Nephron (organoid): Measurements from ENCODE around the gene ESR2.

ENCODE experiments used
- H3K27ac Mint-ChIP-seq, 3 experiments: 2 replicates each; pipeline ENCODE4 v1.8.0; 2020; ENCODE audit warnings: mixed read lengths in 3 of 3, mild to moderate bottlenecking in 2 of 3, moderate library complexity in 1 of 3
- H3K27me3 Mint-ChIP-seq: 2 replicates; pipeline ENCODE4 v1.8.0; 2021; ENCODE audit warnings: low read depth, mild to moderate bottlenecking, moderate library complexity, mixed read lengths
- H3K36me3 Mint-ChIP-seq: 2 replicates; pipeline ENCODE4 v1.8.0; 2020; ENCODE audit warnings: low read depth, mixed read lengths
- H3K4me1 Mint-ChIP-seq: 2 replicates; pipeline ENCODE4 v1.8.0; 2020; ENCODE audit warnings: mixed read lengths
- H3K4me3 Mint-ChIP-seq, 3 experiments: 2 replicates each; pipeline ENCODE4 v1.8.0; 2020; ENCODE audit warnings: mild to moderate bottlenecking in 3 of 3, mixed read lengths in 3 of 3, moderate library complexity in 2 of 3
- H3K9me3 Mint-ChIP-seq: 2 replicates; pipeline ENCODE4 v1.8.0; 2020; ENCODE audit warnings: mixed read lengths
- CTCF ChIP-seq, 3 experiments: fragments of 200-600 bp; sonication (generic); IDR thresholded peaks; one replicate each; pipeline ENCODE4 v1.5.0; 2021; ENCODE audit warnings: antibody characterized with exemption in 3 of 3; ENCODE audit not compliant: unreplicated experiment in 3 of 3

Gene ESR2

GRCh38 chr14:64035143-64035542, 259.0 kb downstream of the ESR2 start:
- H3K4me1 Mint-ChIP-seq = no peaks in the 10 kb centered on the region
- no peak for TF ChIP-seq CTCF (IDR thresholded peaks at IDR 0.05; ENCODE audit: unreplicated experiment in 3 of 3)
- peaks cover 51% of the 10 kb centered on the region for H3K36me3 Mint-ChIP-seq
- no peak overlapping the region for H3K27ac Mint-ChIP-seq
- H3K27me3 Mint-ChIP-seq = no peaks in the 10 kb centered on the region
- H3K9me3 Mint-ChIP-seq = peaks cover 4% of the 10 kb centered on the region
- no peak overlapping the region for H3K4me3 Mint-ChIP-seq
